Duodenal mucosa (tissue), 2 donors: ENCODE results near the gene FHAD1.
"Not testable (repeated sequence)": the region's sequence is repeated elsewhere in the genome, so short reads cannot be mapped to it uniquely, and the experiment has no call there.

ENCODE experiments used
- H3K27ac ChIP-seq: one replicate; pipeline ENCODE4 v1.7.0; 2013; ENCODE audit warnings: low read depth, low read length
- H3K27me3 ChIP-seq, 2 donors: one replicate each; pipeline ENCODE4 v1.7.0; 2013; ENCODE audit warnings: low read length in 2 of 2, control low read depth in 1 of 2; ENCODE audit not compliant: insufficient read depth in 2 of 2, control insufficient read depth in 1 of 2
- H3K36me3 ChIP-seq, 2 donors: one replicate each; pipeline ENCODE4 v1.7.0; 2013; ENCODE audit warnings: low read length in 2 of 2, control low read depth in 1 of 2; ENCODE audit not compliant: insufficient read depth in 2 of 2, control insufficient read depth in 1 of 2
- H3K4me1 ChIP-seq, 2 donors: one replicate each; pipeline ENCODE4 v1.7.0; 2013; ENCODE audit warnings: low read length in 2 of 2, control low read depth in 1 of 2; ENCODE audit not compliant: insufficient read depth in 2 of 2, control insufficient read depth in 1 of 2
- H3K4me3 ChIP-seq, 2 donors: one replicate each; pipeline ENCODE4 v1.7.0; 2013; ENCODE audit warnings: low read length in 2 of 2, low read depth in 1 of 2
- H3K9ac ChIP-seq, 2 donors: one replicate each; pipeline ENCODE4 v1.7.0; 2013; ENCODE audit warnings: low read length in 2 of 2, low read depth in 1 of 2
- H3K9me3 ChIP-seq, 2 donors: one replicate each; pipeline ENCODE4 v1.7.0; 2013; ENCODE audit warnings: low read length in 2 of 2, control low read depth in 1 of 2; ENCODE audit not compliant: control insufficient read depth in 1 of 2

Gene FHAD1

DNA sequence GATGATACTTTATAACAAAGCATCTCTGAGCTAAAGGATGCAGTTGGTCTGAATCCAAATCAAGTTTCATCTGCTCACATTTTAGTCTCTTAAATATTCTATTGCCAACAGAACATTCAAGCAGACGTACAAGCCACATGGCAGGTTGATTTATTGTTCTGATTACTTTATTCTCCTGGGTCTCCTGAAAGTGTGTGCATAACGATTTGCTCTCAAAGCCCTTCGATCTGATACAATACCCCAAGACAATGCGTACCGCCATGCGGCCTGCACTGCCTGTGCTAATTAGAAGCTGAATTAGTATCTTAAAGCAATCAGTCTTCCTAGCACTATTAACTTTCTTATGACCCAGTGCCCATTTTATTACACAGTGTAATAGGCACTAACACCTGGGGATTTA is 56.9 kb downstream of the FHAD1 start:
- no peaks in the 10 kb centered on the region for H3K9me3 ChIP-seq
- no peaks in the 10 kb centered on the region for H3K36me3 ChIP-seq
- H3K4me3 ChIP-seq = no peak overlapping the region
- H3K27me3 ChIP-seq = no peaks in the 10 kb centered on the region
- no peak overlapping the region for H3K27ac ChIP-seq
- peaks cover 13 to 25% of the 10 kb centered on the region in 2 donors for H3K4me1 ChIP-seq
- H3K9ac ChIP-seq = no peak overlapping the region

DNA sequence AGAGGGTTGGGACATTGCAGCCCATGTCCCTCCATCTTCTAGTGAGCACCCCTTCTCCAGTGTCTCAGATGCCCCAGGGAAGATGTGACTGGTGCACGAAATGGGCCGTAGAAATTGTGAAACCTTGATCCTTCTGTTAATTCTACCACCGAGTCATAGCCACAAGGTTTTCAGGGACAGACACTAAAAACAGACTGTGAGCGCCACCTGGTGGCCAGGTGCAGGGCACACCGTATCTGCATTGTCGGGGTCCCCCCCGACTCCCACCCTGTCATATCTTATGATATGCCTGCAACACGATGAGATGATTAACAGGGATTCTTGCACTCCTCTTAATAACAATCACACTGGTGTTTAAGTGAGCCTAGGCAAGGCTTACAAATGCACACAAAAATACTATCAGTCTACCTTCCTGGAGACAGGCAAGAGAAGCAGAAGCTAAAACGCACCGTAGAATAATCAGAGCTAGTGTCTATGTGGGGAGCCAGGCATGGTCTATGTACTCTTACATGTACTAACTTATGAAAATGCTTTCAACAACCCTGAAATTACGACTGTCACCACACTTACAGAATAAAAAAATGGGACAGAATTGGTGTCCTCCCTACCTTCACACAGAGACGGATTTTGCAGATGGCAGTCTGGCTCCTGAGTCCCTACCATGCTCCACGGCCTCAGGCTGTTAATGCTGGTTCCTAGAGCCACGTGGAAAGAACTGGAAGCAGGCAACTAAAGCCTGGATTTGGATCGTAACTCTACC is 57.9 kb downstream of the FHAD1 start:
- Histone ChIP-seq H3K4me1 (peaks cover 22 to 34% of the 10 kb centered on the region in 2 donors), H3K27ac (no peak overlapping the region), H3K36me3 (no peaks in the 10 kb centered on the region), H3K9ac (no peak overlapping the region), H3K4me3 (peak overlapping the region in 1 of 2 donors; percentile 18), H3K27me3 (no peaks in the 10 kb centered on the region), H3K9me3 (no peaks in the 10 kb centered on the region)

DNA sequence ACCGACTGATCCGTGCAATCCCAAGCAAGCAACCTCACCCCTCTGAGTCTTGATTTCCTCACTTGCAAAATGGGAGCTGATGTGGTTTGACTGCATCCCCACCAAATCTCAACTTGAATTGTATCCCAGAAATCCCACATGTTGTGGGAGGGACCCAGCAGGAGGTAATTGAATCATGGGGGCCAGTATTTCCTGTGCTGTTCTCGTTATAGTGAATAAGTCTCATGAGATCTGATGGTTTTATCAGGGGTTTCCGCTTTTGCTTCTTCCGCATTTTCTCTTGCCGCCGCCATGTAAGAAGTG is 58.4 kb downstream of the FHAD1 start:
- no peaks in the 10 kb centered on the region for H3K36me3 ChIP-seq
- H3K4me3 ChIP-seq = no peak overlapping the region
- H3K9ac ChIP-seq = no peak overlapping the region
- H3K27ac ChIP-seq = no peak overlapping the region
- no peaks in the 10 kb centered on the region for H3K9me3 ChIP-seq
- peaks cover 28 to 40% of the 10 kb centered on the region in 2 donors for H3K4me1 ChIP-seq
- H3K27me3 ChIP-seq = no peaks in the 10 kb centered on the region

DNA sequence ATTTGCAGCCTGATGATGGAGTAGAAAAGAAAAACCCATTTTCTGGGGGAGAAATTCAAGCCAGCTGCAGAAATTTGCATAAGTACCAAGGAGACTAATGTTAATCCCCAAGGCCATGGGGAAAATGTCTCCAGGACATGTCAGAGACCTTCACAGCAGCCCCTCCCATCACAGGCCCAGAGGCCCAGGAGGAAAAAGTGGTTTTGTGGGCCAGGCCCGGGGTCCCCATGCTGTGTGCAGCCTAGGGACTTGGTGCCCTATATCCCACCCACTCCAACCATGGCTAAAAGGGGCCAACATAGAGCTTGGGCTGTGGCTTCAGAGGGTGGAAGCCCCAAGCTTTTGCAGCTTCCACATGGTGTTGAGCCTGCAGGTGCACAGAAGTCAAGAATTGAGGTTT is 59.3 kb downstream of the FHAD1 start:
- not testable (repeated sequence) for H3K9me3 ChIP-seq, H3K27ac ChIP-seq, H3K27me3 ChIP-seq, H3K36me3 ChIP-seq, H3K4me3 ChIP-seq, H3K9ac ChIP-seq
- H3K4me1 ChIP-seq = peaks cover 28 to 48% of the 10 kb centered on the region in 2 donors

DNA sequence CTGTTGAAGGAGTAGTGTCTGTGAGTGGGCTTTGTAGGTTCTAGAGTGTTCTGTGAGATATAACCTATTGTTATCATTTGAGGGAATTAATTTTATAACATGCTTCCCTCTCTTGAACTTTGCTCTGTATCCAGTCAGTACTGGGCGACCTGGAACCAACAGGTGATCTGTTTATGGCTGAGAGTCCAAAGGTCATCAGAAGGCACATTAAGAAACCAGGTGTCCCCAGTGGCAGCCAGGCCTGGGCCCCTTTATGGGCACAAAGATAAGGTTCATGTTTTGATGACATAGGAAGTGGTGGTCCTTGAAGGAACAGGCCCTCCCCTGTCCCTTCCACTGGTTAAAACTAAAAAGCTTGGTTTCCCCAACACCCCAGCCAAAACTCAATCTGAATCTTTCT is 61.1 kb downstream of the FHAD1 start:
- no peaks in the 10 kb centered on the region for H3K9me3 ChIP-seq
- no peaks in the 10 kb centered on the region for H3K27me3 ChIP-seq
- peak overlapping the region in 1 of 2 donors; percentile 7 for H3K9ac ChIP-seq
- peaks cover 28 to 50% of the 10 kb centered on the region in 2 donors for H3K4me1 ChIP-seq
- peak overlapping the region; percentile 9 to 12 for H3K4me3 ChIP-seq
- H3K27ac ChIP-seq = peak overlapping the region; percentile 60
- H3K36me3 ChIP-seq = no peaks in the 10 kb centered on the region

DNA sequence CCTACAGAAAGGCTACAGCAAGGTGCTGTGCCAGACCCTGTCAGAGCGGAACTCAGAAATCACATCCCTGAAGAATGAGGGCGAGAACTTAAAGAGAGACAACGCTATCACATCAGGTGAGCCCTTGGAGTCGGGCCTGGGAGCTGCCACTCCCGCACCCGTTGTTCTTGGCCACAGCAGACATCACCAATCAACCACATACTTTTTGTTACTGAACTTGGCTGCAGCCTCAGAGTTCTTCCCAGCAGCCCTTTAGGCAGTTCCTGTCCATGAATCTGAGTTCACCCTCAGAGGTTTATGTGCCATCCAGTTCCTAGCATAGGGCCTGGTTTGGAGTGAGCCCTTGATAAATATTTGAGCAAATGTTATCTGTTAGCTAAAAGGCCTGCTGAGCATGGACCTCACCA is 61.6 kb downstream of the FHAD1 start:
- no peaks in the 10 kb centered on the region for H3K36me3 ChIP-seq
- peak overlapping the region; percentile 60 for H3K27ac ChIP-seq
- H3K4me1 ChIP-seq = peaks cover 28 to 50% of the 10 kb centered on the region in 2 donors
- H3K9me3 ChIP-seq = no peaks in the 10 kb centered on the region
- peak overlapping the region; percentile 9 to 12 for H3K4me3 ChIP-seq
- H3K27me3 ChIP-seq = no peaks in the 10 kb centered on the region
- H3K9ac ChIP-seq = peak overlapping the region in 1 of 2 donors; percentile 7

DNA sequence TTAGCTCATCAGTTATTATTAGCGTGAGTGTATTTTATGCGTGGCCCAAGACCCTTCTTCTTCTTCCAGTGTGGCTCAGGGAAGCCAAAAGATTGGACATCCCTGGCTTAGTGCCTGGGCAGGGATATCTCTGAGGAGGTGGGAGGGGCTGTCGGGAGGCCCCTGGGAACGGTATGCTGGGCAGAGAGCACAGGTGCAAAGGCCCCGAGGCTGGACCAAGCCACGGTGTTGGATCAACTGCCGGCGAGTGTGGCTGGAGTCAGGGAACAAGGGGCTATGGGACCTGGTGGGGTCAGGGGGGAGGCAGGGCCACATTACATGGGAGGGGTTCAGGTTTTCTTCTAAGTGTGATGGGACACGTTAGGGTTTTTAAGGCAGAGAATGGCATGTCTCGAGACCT is 62.7 kb downstream of the FHAD1 start:
- Histone ChIP-seq H3K27ac (no peak overlapping the region), H3K27me3 (no peaks in the 10 kb centered on the region), H3K9ac (peak overlapping the region in 1 of 2 donors; percentile 10), H3K4me3 (no peak overlapping the region), H3K9me3 (no peaks in the 10 kb centered on the region), H3K4me1 (peaks cover 28 to 42% of the 10 kb centered on the region in 2 donors), H3K36me3 (no peaks in the 10 kb centered on the region)

DNA sequence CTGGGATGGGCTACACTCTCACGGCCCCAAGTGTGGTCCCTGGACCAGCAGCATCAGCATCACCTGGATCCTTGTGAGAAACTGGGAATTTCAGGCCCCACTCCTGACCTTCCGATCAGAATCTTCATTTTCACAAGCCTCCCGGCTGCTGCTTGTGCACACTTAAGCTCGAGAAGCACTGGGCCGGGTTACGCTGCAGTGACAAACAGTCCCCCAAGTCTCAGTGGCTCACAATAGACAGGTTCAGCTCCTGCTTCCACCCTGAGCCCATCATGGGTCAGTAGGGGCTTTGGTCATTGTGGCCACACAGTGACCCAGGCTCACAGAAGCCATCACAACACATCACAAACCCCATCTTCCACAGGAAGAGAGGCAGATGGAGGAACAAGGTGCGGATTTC is 63.5 kb downstream of the FHAD1 start:
- no peak overlapping the region for H3K4me3 ChIP-seq
- H3K9me3 ChIP-seq = no peaks in the 10 kb centered on the region
- H3K4me1 ChIP-seq = peaks cover 23 to 35% of the 10 kb centered on the region in 2 donors

DNA sequence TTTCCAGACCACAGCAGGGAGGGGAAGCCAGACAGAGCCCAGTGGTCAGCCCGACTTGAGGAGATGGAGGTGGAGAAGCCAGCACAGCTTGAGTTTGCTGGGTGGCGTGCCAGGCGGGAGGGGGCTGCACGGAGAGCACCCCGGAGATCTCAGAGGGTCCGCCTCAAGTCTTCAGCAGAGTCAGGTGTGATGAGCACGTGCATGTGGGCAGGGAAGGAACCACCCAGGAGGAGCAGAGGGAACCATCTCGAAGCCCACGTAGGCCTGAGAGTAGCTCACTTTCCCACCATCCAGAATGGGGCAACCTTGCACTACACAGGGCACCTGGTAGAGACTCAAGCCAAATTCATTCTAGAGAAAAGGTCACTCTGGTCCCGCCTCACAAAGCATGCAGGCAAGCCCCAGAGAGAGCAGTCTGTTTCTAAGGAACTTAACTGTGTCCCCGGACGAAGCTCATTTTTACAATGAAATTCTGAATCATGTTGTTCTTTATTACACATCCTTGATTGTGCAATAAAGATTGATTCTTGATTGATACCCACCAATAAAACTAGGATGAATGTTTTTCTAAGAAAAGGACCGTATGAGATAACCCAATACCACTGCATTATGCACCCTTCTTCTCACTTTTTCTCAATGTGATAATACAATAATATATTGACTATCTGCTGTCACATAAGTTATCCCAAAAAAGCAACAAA is 64.2 kb downstream of the FHAD1 start:
- no peaks in the 10 kb centered on the region for H3K9me3 ChIP-seq
- peaks cover 23 to 35% of the 10 kb centered on the region in 2 donors for H3K4me1 ChIP-seq
- H3K36me3 ChIP-seq = no peaks in the 10 kb centered on the region
- no peak overlapping the region for H3K27ac ChIP-seq
- no peak overlapping the region for H3K4me3 ChIP-seq
- no peaks in the 10 kb centered on the region for H3K27me3 ChIP-seq
- H3K9ac ChIP-seq = no peak overlapping the region

More for the DNA sequence above, 63.5 kb downstream of the FHAD1 start:
- no peaks in the 10 kb centered on the region for H3K36me3 ChIP-seq
- no peak overlapping the region for H3K9ac ChIP-seq
- H3K27me3 ChIP-seq = no peaks in the 10 kb centered on the region
- no peak overlapping the region for H3K27ac ChIP-seq

DNA sequence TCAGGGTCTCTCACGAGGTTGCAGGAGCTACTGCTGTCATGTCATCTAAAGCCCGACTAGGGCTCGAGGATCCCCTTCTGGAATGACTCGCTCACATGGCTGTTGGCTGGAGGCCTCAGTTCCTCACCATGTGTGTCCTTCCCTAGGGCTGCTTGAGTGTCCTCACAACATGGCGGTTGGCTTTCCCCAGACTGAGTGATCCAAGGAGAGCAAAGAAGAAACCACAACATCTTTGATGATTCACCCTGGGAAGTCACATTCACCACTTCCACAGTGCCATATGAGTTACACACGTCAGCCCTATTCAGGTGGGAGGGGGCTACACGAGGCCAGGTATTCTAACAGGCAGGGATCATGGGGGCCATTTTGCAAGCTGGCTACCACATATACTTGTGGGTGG is 64.9 kb downstream of the FHAD1 start:
- Histone ChIP-seq H3K4me1 (peaks cover 23 to 35% of the 10 kb centered on the region in 2 donors), H3K9me3 (no peaks in the 10 kb centered on the region), H3K36me3 (no peaks in the 10 kb centered on the region), H3K4me3 (no peak overlapping the region), H3K27ac (no peak overlapping the region), H3K27me3 (no peaks in the 10 kb centered on the region), H3K9ac (no peak overlapping the region)
